HG02798 (cell line): ENCODE data around the gene CCNO.

ENCODE experiments used
- ATAC-seq: cut with Tn5 transposase; IDR thresholded peaks from one replicate; pipeline ENCODE4 v1.9.1; 2021; ENCODE audit warnings: mild to moderate bottlenecking; ENCODE audit not compliant: unreplicated experiment, poor library complexity

Gene CCNO

GRCh38 chr5:55223812-55224240 is 9.6 kb downstream of the CCNO start:
- ATAC-seq: no peak

- no peak for ATAC-seq
These were observed 10.2 kb downstream of the CCNO start for GRCh38 chr5:55222985-55223811.

- no peak for ATAC-seq
These were observed 11.1 kb downstream of the CCNO start for GRCh38 chr5:55222092-55222984.

- no peak for ATAC-seq
These were observed 12.8 kb downstream of the CCNO start for GRCh38 chr5:55220433-55221185.

GRCh38 chr5:55219770-55220169 is 13.6 kb downstream of the CCNO start:
- no peak for ATAC-seq

- ATAC-seq: no peak
These were observed 14.4 kb downstream of the CCNO start for GRCh38 chr5:55218967-55219366.

- ATAC-seq: no peak
These were observed 22.1 kb downstream of the CCNO start for GRCh38 chr5:55211184-55211874.

GRCh38 chr5:55205001-55205400 is 28.4 kb downstream of the CCNO start:
- no peak for ATAC-seq

GRCh38 chr5:55191165-55191564 is 42.2 kb downstream of the CCNO start:
- no peak for ATAC-seq

- ATAC-seq: no peak
These were observed 44.5 kb downstream of the CCNO start for GRCh38 chr5:55188656-55189540.

GRCh38 chr5:55187370-55187769 is 46.0 kb downstream of the CCNO start:
- ATAC-seq: no peak
